ENCODE results near the gene STAMBPL1. TPM values are rescaled to one million over a fixed set of nuclear protein-coding genes. Genes with fewer than 3 reads are reported as not detected.

STAMBPL1 gene
- polyA plus RNA-seq, 1 of the 3 experiments (the other 2 are of a cell fraction), result 25.1 TPM

- H3K27ac ChIP-seq (ENCODE audit: low read depth in 2 of 2, low read length in 1 of 2), result peak overlapping the region; percentile 91 to 96
- H3K4me1 ChIP-seq (ENCODE audit: control insufficient read depth in 1 of 2, insufficient read depth in 2 of 2, low read depth in 1 of 2, low read length in 1 of 2), result peaks cover 27 to 59% of the 10 kb centered on the region in 2 experiments
- peak overlapping the region in 1 of 2 experiments; percentile 79; a peak in 2 of 4 replicates for H3K4me3 ChIP-seq (ENCODE audit: low read depth in 2 of 2, low read length in 1 of 2)
- no peaks in the 10 kb centered on the region for H3K36me3 ChIP-seq (replicated peaks in 1 of 2; ENCODE audit: control insufficient read depth in 1 of 2, insufficient read depth in 2 of 2, low read length in 1 of 2)
- CTCF ChIA-PET, result interaction anchor here (1.0 to 1.6 kb wide), 2 partner anchors 49 to 51 kb away, joined by 3 to 4 read pairs; no protein-coding TSS in a partner anchor
- H3F3A ChIP-seq (replicated peaks; ENCODE audit: insufficient read depth), result peaks cover 45% of the 10 kb centered on the region
- no peak for DNase-seq
- 0 out of 2 replicates have a peak overlapping the region, but pooled peaks have one; percentile 36 for H2AFZ ChIP-seq (ENCODE audit: low read depth)
- no peaks in the 10 kb centered on the region for H4K20me1 ChIP-seq (ENCODE audit: insufficient read depth)
- H3K27me3 ChIP-seq (ENCODE audit: insufficient read depth), result no peaks in the 10 kb centered on the region
- H3K9me3 ChIP-seq, result no peaks in the 10 kb centered on the region
- peaks cover 73% of the 10 kb centered on the region for H3K79me2 ChIP-seq (ENCODE audit: insufficient read depth)
- no peaks in the 10 kb centered on the region for H3K9me2 ChIP-seq
- H3K4me2 ChIP-seq, result peak overlapping the region; percentile 90
- 5% methylated on average over 2 of the region's 2 CpGs for WGBS (ENCODE audit: low lambda C conversion rate)
- POLR2A ChIA-PET, result no interaction called here
- TF ChIP-seq ZBTB33 (IDR thresholded peaks at IDR 0.05; ENCODE audit: borderline replicate concordance, low read depth) (no peak), CHD2 (IDR thresholded peaks at IDR 0.05; ENCODE audit: low read length, partially characterized antibody) (peak; percentile 31), MAX (IDR thresholded peaks at IDR 0.05; ENCODE audit: low read depth) (no peak), TCF12 (IDR thresholded peaks at IDR 0.05) (peak; percentile 56), RCOR1 (IDR thresholded peaks at IDR 0.05; ENCODE audit: low read length) (peak; percentile 66; the same call in 1 of the 2 replicates), EP300 (IDR thresholded peaks at IDR 0.05; ENCODE audit: borderline replicate concordance in 1 of 2, low read depth in 1 of 2, low read length in 1 of 2) (peak in 1 of 2 experiments; percentile 69; a peak in 2 of 4 replicates), GATA2 (CRISPR knock-in tag; IDR thresholded peaks at IDR 0.05) (peak; percentile 20; the same call in 1 of the 2 replicates), POLR2AphosphoS5 (IDR thresholded peaks at IDR 0.05; ENCODE audit: low read depth, low read length) (peak; percentile 43; the same call in 1 of the 2 replicates), PBX3 (IDR thresholded peaks at IDR 0.05) (peak; percentile 78), JUND (IDR thresholded peaks at IDR 0.05) (0 out of 2 replicates have a peak, but pooled peaks have one; percentile 16)
- H3K9ac ChIP-seq, result peak overlapping the region; percentile 84
These were observed 3.4 kb downstream of the STAMBPL1 start for GRCh38 chr10:88883448-88883809.

GRCh38 chr10:88886557-88886956, 6.5 kb downstream of the STAMBPL1 start:
- Histone ChIP-seq H3K79me2 (ENCODE audit: insufficient read depth) (peaks cover 89% of the 10 kb centered on the region), H3K4me3 (ENCODE audit: low read depth in 2 of 2, low read length in 1 of 2) (no peak overlapping the region), H3K9me2 (no peaks in the 10 kb centered on the region), H3K36me3 (replicated peaks in 1 of 2; ENCODE audit: control insufficient read depth in 1 of 2, insufficient read depth in 2 of 2, low read length in 1 of 2) (no peaks in the 10 kb centered on the region), H3F3A (replicated peaks; ENCODE audit: insufficient read depth) (peaks cover 41% of the 10 kb centered on the region), H2AFZ (ENCODE audit: low read depth) (no peak overlapping the region), H3K4me1 (ENCODE audit: control insufficient read depth in 1 of 2, insufficient read depth in 2 of 2, low read depth in 1 of 2, low read length in 1 of 2) (peaks cover 21 to 81% of the 10 kb centered on the region in 2 experiments), H3K4me2 (peak overlapping the region; percentile 46), H3K27ac (ENCODE audit: low read depth in 2 of 2, low read length in 1 of 2) (no peak overlapping the region; a peak in 3 of 4 replicates), H3K9ac (no peak overlapping the region), H3K27me3 (ENCODE audit: insufficient read depth) (no peaks in the 10 kb centered on the region), H3K9me3 (no peaks in the 10 kb centered on the region), H4K20me1 (ENCODE audit: insufficient read depth) (no peaks in the 10 kb centered on the region)
- POLR2A ChIA-PET, result no interaction called here
- CTCF ChIA-PET, result interaction anchor here (1.3 to 3.9 kb wide), 3 partner anchors 17 to 51 kb away, joined by 3 to 17 read pairs (median 8); no protein-coding TSS in a partner anchor
- no peak for DNase-seq
- TF ChIP-seq REST (IDR thresholded peaks at IDR 0.05; ENCODE audit: low read depth, low read length) (no peak), TAF1 (IDR thresholded peaks at IDR 0.05; ENCODE audit: borderline replicate concordance, low read depth, low read length) (no peak), MEF2A (IDR thresholded peaks at IDR 0.05; ENCODE audit: borderline replicate concordance, low read depth) (no peak), YY1 (IDR thresholded peaks at IDR 0.05; ENCODE audit: low read depth) (no peak), TCF12 (IDR thresholded peaks at IDR 0.05) (peak; percentile 45), NFIC (IDR thresholded peaks at IDR 0.05; ENCODE audit: borderline replicate concordance) (0 out of 2 replicates have a peak, but pooled peaks have one; percentile 6), FOSL2 (IDR thresholded peaks at IDR 0.05; ENCODE audit: borderline replicate concordance, low read depth) (peak; percentile 71; the same call in 1 of the 2 replicates), GATA2 (CRISPR knock-in tag; IDR thresholded peaks at IDR 0.05) (no peak), CTCF (IDR thresholded peaks at IDR 0.05) (no peak), USF1 (IDR thresholded peaks at IDR 0.05; ENCODE audit: borderline replicate concordance, low read depth) (no peak), JUND (IDR thresholded peaks at IDR 0.05) (peak; percentile 62)

Data from SK-N-SH (cell line).